ENCODE measurements around the gene COL4A5.

DNA sequence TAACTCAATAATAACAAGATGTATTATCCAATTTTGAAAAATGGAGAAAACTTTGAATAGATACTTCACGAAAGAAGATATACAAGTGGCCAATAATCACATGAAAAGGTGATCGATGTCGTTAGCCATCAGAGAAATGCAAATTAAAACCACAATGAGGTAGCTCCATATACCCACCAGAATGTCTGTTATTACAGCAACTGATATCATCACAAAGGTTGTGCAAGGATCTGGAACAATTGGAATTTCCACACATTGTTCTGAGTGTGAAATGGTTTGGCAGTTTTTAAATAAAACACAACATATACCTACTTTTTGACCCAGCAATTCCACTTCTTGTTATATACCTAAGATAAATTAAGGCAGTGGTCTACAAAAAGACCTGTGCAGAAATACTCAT lies 225.1 kb downstream of the COL4A5 start:
- TF ChIP-seq, protein P1, sequence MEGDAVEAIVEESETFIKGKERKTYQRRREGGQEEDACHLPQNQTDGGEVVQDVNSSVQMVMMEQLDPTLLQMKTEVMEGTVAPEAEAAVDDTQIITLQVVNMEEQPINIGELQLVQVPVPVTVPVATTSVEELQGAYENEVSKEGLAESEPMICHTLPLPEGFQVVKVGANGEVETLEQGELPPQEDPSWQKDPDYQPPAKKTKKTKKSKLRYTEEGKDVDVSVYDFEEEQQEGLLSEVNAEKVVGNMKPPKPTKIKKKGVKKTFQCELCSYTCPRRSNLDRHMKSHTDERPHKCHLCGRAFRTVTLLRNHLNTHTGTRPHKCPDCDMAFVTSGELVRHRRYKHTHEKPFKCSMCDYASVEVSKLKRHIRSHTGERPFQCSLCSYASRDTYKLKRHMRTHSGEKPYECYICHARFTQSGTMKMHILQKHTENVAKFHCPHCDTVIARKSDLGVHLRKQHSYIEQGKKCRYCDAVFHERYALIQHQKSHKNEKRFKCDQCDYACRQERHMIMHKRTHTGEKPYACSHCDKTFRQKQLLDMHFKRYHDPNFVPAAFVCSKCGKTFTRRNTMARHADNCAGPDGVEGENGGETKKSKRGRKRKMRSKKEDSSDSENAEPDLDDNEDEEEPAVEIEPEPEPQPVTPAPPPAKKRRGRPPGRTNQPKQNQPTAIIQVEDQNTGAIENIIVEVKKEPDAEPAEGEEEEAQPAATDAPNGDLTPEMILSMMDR (IDR thresholded peaks at IDR 0.05; ENCODE audit: insufficient read depth, low read length, poor library complexity, severe bottlenecking), result no peak
- no peak for TF ChIP-seq EZH2phosphoT487 (conservative IDR thresholded peaks at IDR 0.05; ENCODE audit: low read length)
